Left colon (tissue), 2 donors: Measurements from ENCODE around the gene REEP1. TPM values are rescaled to one million over a fixed set of nuclear protein-coding genes. Genes with fewer than 3 reads are reported as not detected.
"Not testable (repeated sequence)": the region's sequence is repeated elsewhere in the genome, so short reads cannot be mapped to it uniquely, and the experiment has no call there.

Experiments
- ATAC-seq: fragments of 200-7000 bp; cut with Tn5 transposase; one replicate; pipeline ENCODE4 v1.9.1; 2020; ENCODE audit warnings: mild to moderate bottlenecking, moderate library complexity
- DNase-seq, 2 donors: peaks; one replicate each; pipeline ENCODE4 v3.0.0-alpha.2; 2020
- intact Hi-C, 2 donors: fragments of 100-400 bp; cut with DNase I in 1 of 2; cut with micrococcal nuclease in 1 of 2; formaldehyde crosslinking; loops; one replicate each; pipeline versions ENCODE4 v1.11.2 to v1.14.0; 2022; cut with DNase I, micrococcal nuclease
- total RNA-seq, 2 donors: library from RNA; stranded (reverse); fragmentation: NEBNext Ultra II Directional; extraction: Animal tissue kit (Norgen Biotek cat#: 25700); gene quantifications; one replicate each; pipeline ENCODE4 v1.2.1, GENCODE V29; 2021
- donor health status: DM: no; HTN: no; CAD: no.
- donor health status: DM: yes; HTN: yes; CAD: no.

The REEP1 gene
- total RNA-seq, 2 donors from 2014 or later, result 4.2 to 7.1 TPM

- DNase-seq, result no peak
- intact Hi-C loops, result loop anchor here in 1 of 2 donors (5.0 kb wide), 1 partner anchor 147 kb away; no protein-coding TSS in a partner anchor
- ATAC-seq, result no peak
Observed at GRCh38 chr2:86219896-86220295, 117.5 kb downstream of the REEP1 start.

GRCh38 chr2:86218124-86218523, 119.3 kb downstream of the REEP1 start:
- ATAC-seq (no peak), DNase-seq (no peak)
- intact Hi-C loops, result no loop called here

GRCh38 chr2:86216575-86217555, 120.6 kb downstream of the REEP1 start:
- intact Hi-C loops, result no loop called here
- ATAC-seq (no peak), DNase-seq (no peak)

DNA sequence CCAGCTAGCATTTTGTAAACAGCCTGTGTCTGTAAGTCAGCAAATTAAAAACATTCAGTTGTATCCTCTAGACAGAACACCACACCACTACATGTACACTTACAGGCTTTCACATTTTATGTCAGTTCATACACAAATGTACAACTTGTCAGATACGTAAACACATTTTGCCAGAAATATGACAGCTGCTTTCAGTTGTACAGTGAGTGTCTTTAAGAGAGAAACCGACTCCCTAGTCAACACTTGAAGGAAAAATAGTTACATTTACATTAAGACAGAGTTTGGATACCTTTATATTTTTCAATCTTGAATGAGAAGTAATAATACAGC, 123.0 kb downstream of the REEP1 start:
- ATAC-seq (no peak), DNase-seq (no peak)
- intact Hi-C loops, result no loop called here

GRCh38 chr2:86213699-86214502, 123.5 kb downstream of the REEP1 start:
- peak; percentile 68 for ATAC-seq
- DNase-seq, result no peak
- intact Hi-C loops, result no loop called here

- ATAC-seq (peak; percentile 81), DNase-seq (no peak)
- intact Hi-C loops, result no loop called here
Observed at GRCh38 chr2:86213056-86213455, 124.4 kb downstream of the REEP1 start.

GRCh38 chr2:86211796-86212188, 125.6 kb downstream of the REEP1 start:
- intact Hi-C loops, result no loop called here
- DNase-seq (no peak), ATAC-seq (peak; percentile 52)

DNA sequence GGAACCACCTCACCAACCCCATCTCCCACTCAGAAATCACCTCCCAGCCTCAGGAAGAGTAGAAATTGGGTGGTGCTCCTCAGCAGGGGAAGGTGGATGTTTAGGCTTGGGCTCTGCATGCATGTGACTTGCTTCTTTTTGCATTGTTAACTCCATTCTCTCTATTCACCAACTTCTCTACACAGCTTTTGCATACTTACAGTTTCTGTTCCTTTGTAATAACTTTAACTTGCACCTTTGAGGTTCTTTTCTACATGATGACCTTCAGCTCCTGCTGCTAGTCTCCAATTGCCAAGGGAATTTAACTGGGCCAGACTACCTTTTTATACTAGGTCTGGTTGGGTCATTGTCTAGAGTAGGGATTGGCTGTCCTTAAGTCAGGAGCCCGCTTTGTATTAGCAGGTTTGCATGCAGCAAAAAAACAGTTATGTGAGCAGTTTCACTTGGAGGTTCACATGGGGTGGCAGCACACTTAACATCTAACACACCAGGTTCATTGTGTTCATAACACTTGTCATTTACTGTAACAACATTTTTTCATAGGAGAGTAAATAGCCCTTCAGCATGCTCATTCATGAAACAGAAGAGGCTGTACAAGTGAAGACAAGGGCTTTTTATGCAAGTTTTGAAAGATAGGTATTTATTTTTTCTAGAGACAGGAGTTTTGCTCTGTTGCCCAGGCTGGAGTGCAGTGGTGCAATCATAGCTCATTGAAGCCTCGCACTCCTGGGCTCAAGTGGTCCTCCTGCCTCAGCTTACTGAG, 126.2 kb downstream of the REEP1 start:
- ATAC-seq (no peak), DNase-seq (no peak)
- intact Hi-C loops, result no loop called here

DNA sequence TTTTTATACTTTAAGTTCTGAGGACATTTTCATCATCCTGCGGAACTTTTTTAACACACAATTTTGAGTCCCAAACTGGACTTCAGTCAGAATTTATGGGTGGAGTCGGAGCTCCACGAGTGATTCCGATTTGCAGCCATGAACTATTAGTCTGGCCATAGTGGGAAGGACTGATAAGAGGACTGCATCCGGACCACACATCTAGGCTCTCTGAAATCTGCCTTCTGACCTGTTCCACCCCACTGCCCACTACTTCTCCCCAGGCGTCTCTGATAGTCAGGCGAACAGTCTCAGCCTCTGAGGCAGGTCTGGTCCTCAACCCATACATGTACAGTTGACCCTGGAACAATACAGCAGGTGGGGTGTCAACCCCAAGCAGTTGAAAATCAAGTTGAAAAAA, 133.0 kb downstream of the REEP1 start:
- intact Hi-C loops, result no loop called here
- DNase-seq, result no peak
- ATAC-seq, result no peak

- intact Hi-C loops, result no loop called here
- no peak for DNase-seq
- ATAC-seq, result no peak
Observed at GRCh38 chr2:86203614-86204013, 133.8 kb downstream of the REEP1 start.

GRCh38 chr2:86202702-86203101, 134.7 kb downstream of the REEP1 start:
- DNase-seq (no peak), ATAC-seq (no peak)
- intact Hi-C loops, result no loop called here

DNA sequence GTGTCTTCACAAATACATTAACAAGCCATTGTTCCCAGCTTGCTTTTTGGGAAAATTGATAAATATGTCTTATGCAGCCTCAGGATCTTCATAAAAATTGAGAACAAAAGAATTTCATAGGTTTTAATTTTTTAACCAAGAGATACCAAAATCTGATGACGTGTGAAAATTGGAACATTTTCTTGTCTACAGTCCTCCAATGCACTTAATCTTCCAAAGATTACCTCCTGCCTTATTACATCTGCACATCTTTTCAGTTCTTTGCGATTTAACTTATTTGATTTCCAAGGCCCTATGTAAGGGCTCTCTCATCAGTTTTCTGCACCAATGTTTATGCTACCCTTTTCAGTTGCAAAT, 135.1 kb downstream of the REEP1 start:
- intact Hi-C loops, result no loop called here
- no peak for DNase-seq
- no peak for ATAC-seq

DNA sequence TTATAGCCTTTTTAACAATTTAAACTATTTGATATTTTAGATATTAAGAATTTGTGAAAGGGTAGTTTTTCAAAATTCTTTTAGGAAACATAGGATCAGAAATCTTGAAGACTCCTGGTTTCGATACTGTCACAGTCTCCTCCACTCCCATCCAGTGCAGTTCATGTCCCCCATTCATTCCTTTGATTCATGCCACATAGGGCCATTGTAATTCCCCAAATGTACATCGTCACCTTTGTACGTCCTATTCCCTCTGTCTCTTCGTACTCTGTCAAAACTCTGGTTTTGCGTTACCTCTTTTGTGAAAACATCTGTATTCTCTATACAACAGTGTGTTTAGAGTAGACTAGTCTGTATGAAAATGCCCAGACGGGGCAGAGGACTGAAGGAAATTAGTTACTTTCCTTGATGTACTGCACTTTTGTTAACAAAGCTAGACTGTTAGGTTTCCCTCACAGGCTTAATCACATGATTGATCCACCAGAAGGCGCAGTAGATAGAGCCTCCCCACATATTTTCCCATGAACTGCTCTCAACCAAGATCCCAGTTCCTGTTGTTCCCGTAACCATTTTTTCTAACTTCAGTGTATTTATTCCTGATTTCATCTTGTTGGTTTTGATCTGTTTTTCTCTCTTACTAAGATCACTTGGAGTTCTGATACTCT, 135.6 kb downstream of the REEP1 start:
- intact Hi-C loops, result no loop called here

DNA sequence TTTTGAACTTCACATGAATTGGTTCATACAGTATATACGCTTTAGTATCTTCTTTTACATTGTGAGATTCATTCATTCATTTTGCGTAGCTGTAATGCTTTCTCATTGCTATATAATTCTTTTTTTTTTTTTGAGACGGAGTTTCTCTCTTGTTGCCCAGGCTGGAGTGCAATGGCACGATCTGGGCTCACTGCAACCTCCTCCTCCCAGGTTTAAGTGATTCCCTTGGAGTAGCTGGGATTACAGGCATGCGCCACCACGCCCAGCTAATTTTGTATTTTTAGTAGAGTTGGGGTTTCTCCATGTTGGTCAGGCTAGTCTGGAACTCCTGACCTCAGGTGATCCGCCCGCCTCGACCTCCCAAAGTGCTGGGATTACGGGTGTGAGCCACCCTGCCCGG, 136.9 kb downstream of the REEP1 start:
- DNase-seq, intact Hi-C loops, ATAC-seq: not testable (repeated sequence)

More for the DNA sequence above, 135.6 kb downstream of the REEP1 start:
- DNase-seq (no peak), ATAC-seq (no peak)

- intact Hi-C loops, result no loop called here
- DNase-seq (no peak), ATAC-seq (no peak)
Observed at GRCh38 chr2:86199834-86200177, 137.6 kb downstream of the REEP1 start.

DNA sequence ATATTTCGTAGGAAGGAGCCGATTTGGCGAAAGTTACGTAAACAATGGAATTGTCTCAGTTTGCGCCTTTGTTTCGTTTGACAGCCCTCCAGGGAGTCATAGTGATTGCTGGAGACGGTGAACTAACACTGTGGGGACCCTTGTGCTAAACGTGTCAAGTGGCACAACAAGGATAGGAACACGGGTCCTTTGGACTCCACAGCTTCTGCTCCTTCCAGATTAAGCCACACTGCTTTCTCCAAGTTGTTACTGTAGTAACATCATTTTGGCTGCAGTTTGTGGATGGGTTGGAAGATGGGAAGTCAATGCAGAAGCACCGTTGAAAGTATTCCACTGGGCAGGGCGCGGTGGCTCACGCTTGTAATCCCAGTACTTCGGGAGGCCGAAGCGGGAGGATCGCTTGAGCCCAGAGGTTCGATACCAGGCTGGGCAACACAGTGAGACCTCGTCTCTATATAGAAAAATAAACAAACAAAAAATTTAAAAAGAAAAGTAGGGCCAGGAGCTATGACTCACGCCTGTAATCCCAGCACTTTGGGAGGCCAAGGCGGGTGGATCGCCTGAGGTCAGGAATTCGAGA, 141.5 kb downstream of the REEP1 start:
- intact Hi-C loops, result no loop called here
- no peak for ATAC-seq
- peak; percentile 38 to 43 for DNase-seq

GRCh38 chr2:86195055-86195807, 142.2 kb downstream of the REEP1 start, which contains the start of gene IMMT:
TSS of gene IMMT (minus strand) at chr2:86195462. CDS start at chr2:86195382, 80 bp downstream.
- ATAC-seq, result peak; percentile 85
- intact Hi-C loops, result no loop called here
- peak; percentile 96 to 98 for DNase-seq

DNA sequence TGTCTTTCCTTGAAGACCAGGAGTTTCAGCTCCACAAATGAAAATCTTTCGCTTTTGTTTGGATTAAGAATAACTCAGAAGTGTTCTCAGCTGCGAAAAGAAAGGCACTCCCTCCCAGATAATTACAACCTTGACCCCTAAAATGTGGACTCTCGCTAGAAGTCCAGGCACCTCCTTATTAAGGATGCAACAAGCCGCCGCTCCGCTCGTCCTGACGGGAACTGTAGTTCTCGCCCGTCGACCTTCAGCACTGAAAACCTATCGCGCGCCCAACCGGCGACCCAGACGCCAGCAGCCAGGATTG, 142.7 kb downstream of the REEP1 start:
- no peak for ATAC-seq
- intact Hi-C loops, result no loop called here
- DNase-seq, result peak; percentile 97 to 98
